GM21529 (cell line): ENCODE results near the gene ARHGAP30.
"Not testable (repeated sequence)": the region's sequence is repeated elsewhere in the genome, so short reads cannot be mapped to it uniquely, and the experiment has no call there.

Experiments used
- ATAC-seq: cut with Tn5 transposase; IDR thresholded peaks from one replicate; pipeline ENCODE4 v1.9.1; 2021; ENCODE audit not compliant: unreplicated experiment

Gene ARHGAP30

GRCh38 chr1:161069731-161070270, at the start of gene ARHGAP30:
Gene ARHGAP30, minus strand, starts transcription at chr1:161069891. Its CDS starts 267 bp downstream, at chr1:161069624.
- ATAC-seq: peak; percentile 84

GRCh38 chr1:161117759-161118581, 48.3 kb upstream of the ARHGAP30 start, which contains the start of the genes NIT1 and PFDN2:
Gene NIT1, plus strand, starts transcription at chr1:161118105. Its CDS starts 72 bp downstream, at chr1:161118177.
Gene PFDN2, minus strand, starts transcription at chr1:161118037. Its CDS starts 11 bp downstream, at chr1:161118026.
- ATAC-seq: peak; percentile 83

- not testable (repeated sequence) for ATAC-seq
Observed at GRCh38 chr1:161115961-161116360, 46.3 kb upstream of the ARHGAP30 start.

- ATAC-seq: no peak
Observed at GRCh38 chr1:161115132-161115711, 45.5 kb upstream of the ARHGAP30 start.

- no peak for ATAC-seq
Observed at GRCh38 chr1:161114556-161114955, 44.9 kb upstream of the ARHGAP30 start.

- no peak for ATAC-seq
Observed at GRCh38 chr1:161113915-161114314, 44.2 kb upstream of the ARHGAP30 start.

- no peak for ATAC-seq
Observed at GRCh38 chr1:161111527-161111926, 41.8 kb upstream of the ARHGAP30 start.

GRCh38 chr1:161111117-161111516, 41.4 kb upstream of the ARHGAP30 start:
- ATAC-seq: no peak

GRCh38 chr1:161106431-161106830, 36.7 kb upstream of the ARHGAP30 start:
- ATAC-seq: no peak

- ATAC-seq: no peak
Observed at GRCh38 chr1:161100556-161100955, 30.9 kb upstream of the ARHGAP30 start.

GRCh38 chr1:161099090-161099802, 29.6 kb upstream of the ARHGAP30 start:
- ATAC-seq: no peak

GRCh38 chr1:161098210-161099068, 28.7 kb upstream of the ARHGAP30 start, which contains the start of gene KLHDC9:
Gene KLHDC9, plus strand, starts transcription at chr1:161098361. Its CDS starts 175 bp downstream, at chr1:161098536.
- peak; percentile 77 for ATAC-seq

GRCh38 chr1:161096530-161096929, 26.8 kb upstream of the ARHGAP30 start:
- peak; percentile 6 for ATAC-seq

- ATAC-seq: peak; percentile 49
Observed at GRCh38 chr1:161096015-161096414, 26.3 kb upstream of the ARHGAP30 start.

GRCh38 chr1:161095230-161095629, 25.5 kb upstream of the ARHGAP30 start:
- no peak for ATAC-seq

- no peak for ATAC-seq
Observed at GRCh38 chr1:161094481-161094880, 24.8 kb upstream of the ARHGAP30 start.

GRCh38 chr1:161092621-161093028, 22.9 kb upstream of the ARHGAP30 start:
- ATAC-seq: no peak

GRCh38 chr1:161091796-161092507, 22.3 kb upstream of the ARHGAP30 start:
- ATAC-seq: no peak

GRCh38 chr1:161091093-161091492, 21.4 kb upstream of the ARHGAP30 start:
- no peak for ATAC-seq

- ATAC-seq: no peak
Observed at GRCh38 chr1:161090617-161091016, 20.9 kb upstream of the ARHGAP30 start.
